NCI-H774 (cell line): ENCODE results near the gene LTB4R2.
A peak's percentile ranks its signal among the peaks of the same experiment; 100 is the strongest.

ENCODE experiments used
- DNase-seq: peaks from one replicate; lab custom pipeline; 2025; lab: John Stamatoyannopoulos, UW

The LTB4R2 gene, protein sequence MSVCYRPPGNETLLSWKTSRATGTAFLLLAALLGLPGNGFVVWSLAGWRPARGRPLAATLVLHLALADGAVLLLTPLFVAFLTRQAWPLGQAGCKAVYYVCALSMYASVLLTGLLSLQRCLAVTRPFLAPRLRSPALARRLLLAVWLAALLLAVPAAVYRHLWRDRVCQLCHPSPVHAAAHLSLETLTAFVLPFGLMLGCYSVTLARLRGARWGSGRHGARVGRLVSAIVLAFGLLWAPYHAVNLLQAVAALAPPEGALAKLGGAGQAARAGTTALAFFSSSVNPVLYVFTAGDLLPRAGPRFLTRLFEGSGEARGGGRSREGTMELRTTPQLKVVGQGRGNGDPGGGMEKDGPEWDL

GRCh38 chr14:24309538-24310264 is at the start of gene LTB4R2:
LTB4R2 (plus strand) TSS chr14:24310140; CDS start chr14:24310665, 525 bp downstream.
- DNase-seq, result no peak

GRCh38 chr14:24260780-24261157 is 49.2 kb upstream of the LTB4R2 start:
- no peak for DNase-seq

DNA sequence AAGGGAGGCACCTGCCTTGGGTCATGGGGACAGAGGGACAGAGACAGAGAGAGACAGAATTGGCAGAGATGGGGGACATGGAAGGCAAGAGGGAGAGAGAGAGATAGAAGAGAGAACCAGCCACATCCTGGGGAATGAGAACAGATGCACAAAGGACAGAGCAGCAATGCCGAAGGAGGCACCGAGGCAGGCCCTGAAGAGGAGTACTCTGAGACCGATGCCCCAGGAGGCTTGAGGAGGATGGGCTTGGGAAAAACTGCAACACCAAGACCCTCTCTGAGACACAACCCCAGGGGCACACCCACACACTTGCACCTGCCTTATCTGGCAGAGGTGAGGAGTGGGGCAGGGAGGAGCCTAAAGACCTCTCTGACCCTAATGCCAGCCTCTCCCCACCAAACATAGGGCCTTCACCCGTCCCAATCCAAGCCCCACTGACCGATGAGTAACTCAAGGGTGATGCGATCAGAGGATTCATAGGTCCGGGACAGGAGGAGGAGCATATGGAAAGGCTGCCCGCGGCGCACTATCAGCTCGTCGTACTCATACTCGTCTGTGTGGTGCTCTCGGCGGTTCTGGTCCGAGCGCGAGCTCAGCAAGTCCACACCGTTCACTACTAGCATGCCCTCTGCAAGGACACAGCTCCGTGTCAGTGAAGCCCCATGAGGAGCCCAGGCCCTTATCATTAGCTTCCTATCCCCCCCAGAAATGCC is 48.5 kb upstream of the LTB4R2 start:
- DNase-seq, result no peak

DNA sequence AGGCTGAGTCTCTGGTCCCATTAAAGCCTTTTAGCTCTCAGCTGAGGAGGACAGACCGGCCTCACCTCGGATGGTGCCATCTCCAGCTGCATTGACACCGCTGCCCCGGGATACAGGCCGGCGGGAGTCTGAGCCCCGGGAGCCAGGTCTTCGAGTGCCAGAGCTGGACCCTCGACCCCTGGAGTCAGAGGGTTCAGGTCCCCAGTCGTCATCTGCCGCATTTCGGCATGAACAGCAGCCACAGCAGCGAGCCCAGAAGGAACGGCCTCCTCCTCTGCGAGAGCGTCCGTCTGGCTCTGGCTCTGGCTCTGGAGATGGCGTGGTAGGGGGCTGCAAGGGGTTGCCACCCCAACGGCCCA is 48.0 kb upstream of the LTB4R2 start:
- no peak for DNase-seq

DNA sequence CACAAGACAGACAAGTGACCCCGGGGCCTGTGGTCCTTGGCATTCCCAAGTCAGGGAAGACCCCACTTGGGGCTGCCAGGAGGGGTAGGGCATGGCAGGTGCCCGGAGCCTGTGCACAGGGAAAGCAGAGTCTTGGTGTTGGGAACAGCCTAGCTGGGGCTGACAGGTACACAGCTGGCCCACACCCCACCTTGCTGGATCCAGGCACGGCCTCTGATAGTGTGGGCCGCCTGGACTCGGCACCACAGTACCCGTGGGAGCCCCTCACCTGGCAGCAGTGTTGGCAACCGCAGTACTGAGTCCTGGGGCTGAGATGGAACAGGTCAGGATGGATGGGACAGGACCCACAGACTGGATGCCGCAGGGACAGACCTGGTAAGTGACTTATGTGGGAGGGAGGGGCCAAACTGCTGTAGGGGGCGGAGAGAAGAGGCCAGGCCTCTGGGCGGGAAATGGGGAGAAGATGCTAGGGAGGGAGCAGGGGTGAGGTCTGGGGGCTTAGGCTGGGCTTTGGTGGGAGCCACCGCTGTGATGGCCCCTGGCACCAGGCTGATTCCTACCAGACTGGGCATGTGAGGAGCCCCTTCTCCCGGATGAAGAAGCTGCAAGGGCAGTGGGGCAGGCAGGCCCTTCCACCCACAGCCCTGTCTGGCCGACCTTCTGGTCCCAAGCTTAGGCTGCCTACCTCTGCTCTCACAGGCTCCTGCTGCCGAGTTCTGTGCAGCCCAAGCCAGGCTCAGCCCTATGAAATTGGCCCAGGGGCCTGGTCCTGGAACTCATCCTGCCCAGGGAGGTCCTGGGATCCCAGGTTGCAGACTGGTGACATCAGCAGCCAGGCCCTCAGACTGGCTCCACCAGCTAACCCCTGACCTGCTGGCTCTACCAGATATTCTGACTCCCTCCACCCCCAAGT is 46.9 kb upstream of the LTB4R2 start, which contains the start of gene TGM1:
TGM1 (minus strand) TSS at position 357 of the 913 bp plus-strand sequence. CDS start 825 bp downstream, outside the sequence.
- no peak for DNase-seq

- no peak for DNase-seq
Measured at GRCh38 chr14:24263848-24264247, 46.1 kb upstream of the LTB4R2 start.

DNA sequence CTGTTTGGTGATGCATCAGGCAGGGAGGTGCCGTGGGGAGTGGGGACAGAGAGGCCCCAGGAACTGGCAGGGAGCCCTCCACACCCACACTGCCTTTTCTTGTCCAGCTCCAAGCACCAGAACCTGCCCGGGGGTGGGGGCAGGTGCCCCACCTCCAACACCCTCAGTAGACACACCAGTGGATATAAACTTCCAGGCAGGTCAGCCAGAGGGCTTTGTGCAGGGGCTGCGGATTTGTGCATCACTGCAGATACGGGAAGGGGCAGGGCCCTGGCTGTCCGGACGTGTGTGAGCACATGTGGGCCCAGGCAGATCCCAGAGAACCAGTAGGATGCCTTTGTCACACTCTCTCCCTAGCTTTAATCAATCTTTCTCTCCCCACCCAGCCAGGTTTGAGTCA is 45.6 kb upstream of the LTB4R2 start:
- no peak for DNase-seq

- no peak for DNase-seq
Measured at GRCh38 chr14:24266344-24267244, 43.3 kb upstream of the LTB4R2 start.

DNA sequence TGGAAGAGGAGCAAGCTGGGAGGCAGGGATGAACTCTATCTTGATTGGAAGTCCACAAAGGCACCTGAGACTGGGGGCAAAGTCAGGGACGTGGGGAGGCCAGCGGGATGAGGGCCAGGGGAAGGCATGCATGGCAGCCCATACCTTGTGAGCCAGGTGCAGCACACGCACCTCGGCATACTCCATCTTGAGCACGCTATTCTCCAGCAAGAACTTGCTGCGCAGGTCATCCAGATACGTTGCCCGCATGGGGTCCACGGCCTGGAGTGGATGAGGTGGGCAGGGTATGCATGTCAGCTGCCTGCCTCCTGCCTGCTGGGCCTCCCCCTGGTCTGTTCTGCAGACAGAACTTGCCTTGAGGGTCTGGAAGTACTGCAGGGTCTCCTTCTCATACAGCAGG is 42.4 kb upstream of the LTB4R2 start:
- no peak for DNase-seq

- no peak for DNase-seq
Measured at GRCh38 chr14:24268225-24268624, 41.7 kb upstream of the LTB4R2 start.

DNA sequence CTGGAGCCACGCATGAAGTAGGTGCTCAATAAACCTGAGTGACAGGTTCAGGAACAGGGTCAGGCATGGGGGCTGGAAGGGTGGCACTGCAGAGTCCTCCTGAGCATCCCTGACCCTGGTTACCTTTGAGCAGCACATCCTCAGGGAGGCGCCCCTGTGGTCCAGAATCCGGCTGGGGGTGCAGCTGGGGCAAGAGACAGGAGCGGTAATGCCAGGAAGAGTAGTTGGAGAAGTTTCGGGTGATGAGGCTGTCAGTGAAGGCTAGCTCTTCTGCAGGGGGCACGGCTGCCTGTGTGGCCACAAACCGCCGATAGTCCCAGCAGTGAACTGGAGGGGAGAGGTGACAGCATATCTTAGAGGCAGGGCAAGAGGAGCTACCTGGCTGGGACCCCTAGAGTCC is 40.6 kb upstream of the LTB4R2 start:
- DNase-seq, result no peak

DNA sequence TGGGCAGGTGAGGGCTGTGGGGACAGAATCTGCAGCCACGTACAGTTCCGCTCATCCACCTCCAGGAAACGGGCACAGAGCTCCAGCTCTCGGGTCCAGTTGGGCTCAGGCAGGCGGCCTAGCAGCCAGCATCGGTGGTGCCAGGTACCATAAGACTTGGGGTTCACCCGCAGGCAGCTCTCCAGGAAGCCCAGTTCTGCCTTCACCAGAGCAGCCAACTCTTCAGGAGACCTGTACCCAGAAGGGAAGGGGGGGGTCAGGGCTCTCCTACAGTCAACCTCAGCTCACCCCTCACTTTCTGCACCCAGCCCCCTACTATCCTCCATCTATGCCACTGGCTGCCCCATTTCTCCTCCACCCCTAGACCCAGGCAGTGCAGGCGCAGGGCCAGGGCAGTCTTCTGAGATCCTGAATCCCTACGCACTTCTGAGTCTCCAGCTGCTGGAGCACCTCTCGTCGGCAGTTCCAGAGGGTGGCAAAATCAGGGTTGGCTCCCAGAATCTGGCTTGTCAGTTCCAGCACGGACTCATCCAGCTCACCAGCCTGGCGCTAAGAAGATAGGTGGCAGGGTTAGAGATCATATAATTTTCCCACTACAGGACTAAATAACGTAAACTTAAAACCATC is 39.9 kb upstream of the LTB4R2 start:
- no peak for DNase-seq

GRCh38 chr14:24270537-24271133 is 39.3 kb upstream of the LTB4R2 start:
- no peak for DNase-seq

- peak; percentile 96 for DNase-seq
Measured at GRCh38 chr14:24271134-24271833, 38.7 kb upstream of the LTB4R2 start, which contains the start of gene RABGGTA. RABGGTA (minus strand) TSS chr14:24271597; CDS start chr14:24271115, 482 bp downstream.

GRCh38 chr14:24271834-24272263 is 38.1 kb upstream of the LTB4R2 start:
- DNase-seq, result no peak

DNA sequence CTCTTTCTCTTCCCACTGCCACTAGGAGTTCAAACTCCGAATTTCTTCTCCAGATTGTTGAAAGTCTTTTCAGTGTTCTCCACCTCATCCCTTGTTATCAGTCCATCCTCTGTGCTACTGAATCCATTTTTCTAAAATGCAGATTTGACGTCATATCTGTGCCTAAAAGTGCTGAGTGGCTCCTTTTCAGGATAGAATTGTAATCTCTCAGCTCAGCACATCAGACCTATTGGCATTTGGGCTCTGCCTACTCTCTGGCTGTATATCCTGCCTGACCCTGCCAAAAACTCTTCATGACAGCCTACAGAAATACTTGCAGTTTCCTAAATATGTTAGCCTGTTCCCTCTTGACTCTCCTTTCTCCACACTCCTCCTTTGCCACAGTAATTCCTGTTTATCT is 37.5 kb upstream of the LTB4R2 start:
- DNase-seq, result no peak

DNA sequence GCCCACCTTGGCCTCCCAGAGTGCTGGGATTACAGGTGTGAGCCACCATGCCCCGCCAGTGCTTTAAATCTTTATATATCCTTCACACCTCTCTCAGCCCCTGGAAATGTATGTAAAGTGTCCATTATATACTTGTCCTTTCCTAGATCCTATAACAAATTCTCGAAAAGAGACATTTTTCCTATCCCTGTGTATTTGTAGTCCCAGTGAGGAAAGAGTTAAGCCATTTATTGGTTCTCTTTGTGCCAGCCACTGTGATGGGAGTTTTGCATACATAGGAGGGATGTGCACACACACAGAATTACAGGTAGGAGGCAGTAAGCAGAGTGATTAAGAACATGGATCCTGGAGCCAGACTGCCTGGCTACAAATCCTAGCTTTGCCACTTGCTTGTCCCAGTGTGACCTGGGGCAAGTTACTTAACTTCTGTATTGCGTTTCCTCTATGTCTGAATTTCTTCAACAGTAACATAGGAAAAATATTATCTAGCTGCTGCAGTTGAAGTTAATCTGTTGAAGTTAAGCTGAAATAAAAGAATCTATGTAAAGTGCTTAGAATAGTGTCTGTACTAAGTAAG is 36.4 kb upstream of the LTB4R2 start:
- no peak for DNase-seq

- DNase-seq, result no peak
Measured at GRCh38 chr14:24274101-24274543, 35.8 kb upstream of the LTB4R2 start.

GRCh38 chr14:24277071-24277470 is 32.9 kb upstream of the LTB4R2 start:
- no peak for DNase-seq
